HEK293T (cell line): ENCODE measurements around the gene ZNRF3.
"Not testable (repeated sequence)": the region's sequence is repeated elsewhere in the genome, so short reads cannot be mapped to it uniquely, and the experiment has no call there.

ENCODE experiments used
- CTCF ChIA-PET: fragments of 350-600 bp; formaldehyde crosslinking; extraction: SDS; loops from one replicate; lab custom pipeline; 2021; ENCODE audit warnings: antibody characterized with exemption, inconsistent platforms; lab: Yijun Ruan, JAX
- POLR2A ChIA-PET: fragments of 350-600 bp; formaldehyde crosslinking; extraction: SDS; loops from one replicate; lab custom pipeline; 2020; ENCODE audit warnings: antibody characterized with exemption, inconsistent platforms; lab: Yijun Ruan, JAX
- DNase-seq: peaks from one replicate; pipeline ENCODE4 v3.0.0; 2012; ENCODE audit warnings: mixed read lengths; ENCODE audit errors: extremely low spot score
- ARNT ChIP-seq: fragments of 450-650 bp; IDR thresholded peaks from 2 replicates; pipeline ENCODE4 v1.6.1; 2017; ENCODE audit warnings: mild to moderate bottlenecking
- BHLHE40 ChIP-seq: fragments of 450-650 bp; IDR thresholded peaks from 2 replicates; pipeline ENCODE4 v1.6.1; 2016; ENCODE audit warnings: mild to moderate bottlenecking, moderate library complexity, borderline replicate concordance
- CTBP1 ChIP-seq: fragments of 450-650 bp; IDR thresholded peaks from 2 replicates; pipeline ENCODE4 v1.6.1; 2016; ENCODE audit warnings: borderline replicate concordance
- ELF4 ChIP-seq: fragments of 450-650 bp; IDR thresholded peaks from 2 replicates; pipeline ENCODE4 v1.6.1; 2017; ENCODE audit warnings: antibody characterized with exemption
- FOXA1 ChIP-seq: fragments of 450-650 bp; IDR thresholded peaks from 2 replicates; pipeline ENCODE4 v1.6.1; 2016; ENCODE audit warnings: mild to moderate bottlenecking
- FOXK2 ChIP-seq: fragments of 450-650 bp; IDR thresholded peaks from 2 replicates; pipeline ENCODE4 v1.6.1; 2016; ENCODE audit warnings: mild to moderate bottlenecking
- FOXM1 ChIP-seq: fragments of 450-650 bp; IDR thresholded peaks from 2 replicates; pipeline ENCODE4 v1.6.1; 2017; ENCODE audit warnings: mild to moderate bottlenecking, borderline replicate concordance
- HDGF ChIP-seq: fragments of 450-650 bp; IDR thresholded peaks from 2 replicates; pipeline ENCODE4 v1.6.1; 2017; ENCODE audit warnings: antibody characterized with exemption, borderline replicate concordance
- L3MBTL2 ChIP-seq: fragments of 450-650 bp; conservative IDR thresholded peaks from 2 replicates; pipeline ENCODE4 v1.6.1; 2016; ENCODE audit warnings: mild to moderate bottlenecking
- LEF1 ChIP-seq: fragments of 450-650 bp; IDR thresholded peaks from 2 replicates; pipeline ENCODE4 v1.6.1; 2017; ENCODE audit warnings: mild to moderate bottlenecking, borderline replicate concordance
- NFRKB ChIP-seq: fragments of 450-650 bp; IDR thresholded peaks from 2 replicates; pipeline ENCODE4 v1.6.1; 2016; ENCODE audit warnings: mild to moderate bottlenecking, moderate library complexity
- SP1 ChIP-seq: fragments of 450-650 bp; IDR thresholded peaks from 2 replicates; pipeline ENCODE4 v1.6.1; 2017
- SUZ12 ChIP-seq: fragments of 450-650 bp; IDR thresholded peaks from 2 replicates; pipeline ENCODE4 v1.6.1; 2016; ENCODE audit warnings: mild to moderate bottlenecking
- TARDBP ChIP-seq: fragments of 450-650 bp; IDR thresholded peaks from 2 replicates; pipeline ENCODE4 v1.6.1; 2016
- ZNF384 ChIP-seq: fragments of 450-650 bp; IDR thresholded peaks from 2 replicates; pipeline ENCODE4 v1.6.1; 2016
- TF ChIP-seq, protein P1 (sequence below): fragments of 450-650 bp; IDR thresholded peaks from 2 replicates; pipeline ENCODE4 v1.6.1; 2016

Gene ZNRF3

DNA sequence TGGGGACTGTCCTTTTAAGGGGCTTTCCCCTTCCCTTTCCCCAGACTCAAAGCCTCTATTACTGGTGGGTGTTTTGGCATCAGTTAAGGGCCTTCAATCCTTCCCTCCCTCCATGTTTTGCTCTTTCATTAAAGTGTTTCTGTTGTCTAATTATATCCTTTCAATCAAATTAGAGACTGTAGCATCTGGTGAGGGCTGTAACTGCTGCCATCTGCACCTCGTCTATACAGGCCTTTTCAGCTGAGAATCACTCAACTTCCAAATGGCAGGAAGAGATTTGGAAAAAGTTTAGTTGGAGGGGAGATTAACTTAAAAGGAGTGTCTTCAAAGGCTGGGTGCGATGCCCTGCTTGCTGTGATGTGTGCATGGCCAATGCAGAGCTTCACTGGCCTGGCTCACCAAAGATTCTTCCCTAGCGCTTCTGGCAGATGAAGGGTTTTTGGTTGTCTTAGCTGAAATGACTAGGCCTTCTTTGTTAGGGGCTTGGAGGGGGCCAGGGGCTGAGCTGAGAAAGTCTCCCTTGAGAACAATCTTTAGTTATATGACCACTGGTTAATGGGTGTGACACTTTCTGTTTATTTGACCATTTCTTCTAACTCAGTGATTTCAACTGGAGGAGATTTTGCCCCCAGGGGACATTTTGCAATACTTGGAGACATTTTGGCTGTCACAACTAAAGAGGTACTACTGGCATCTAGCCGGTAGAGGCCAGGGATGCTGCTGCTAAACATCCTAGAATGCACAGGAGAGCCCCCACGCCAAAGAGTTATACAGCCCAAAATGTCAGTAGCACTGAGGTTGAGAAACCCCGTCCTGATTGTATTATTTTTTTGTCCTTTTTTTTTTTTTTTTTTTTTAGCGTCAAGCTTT lies 197.0 kb downstream of the ZNRF3 start:
- TF ChIP-seq CTBP1: 0 out of 2 replicates have a peak, but pooled peaks have one; percentile 26
- TF ChIP-seq ZNF384: peak; percentile 50; the same call in 1 of the 2 replicates
- no peak for TF ChIP-seq ARNT
- TF ChIP-seq, protein P1, sequence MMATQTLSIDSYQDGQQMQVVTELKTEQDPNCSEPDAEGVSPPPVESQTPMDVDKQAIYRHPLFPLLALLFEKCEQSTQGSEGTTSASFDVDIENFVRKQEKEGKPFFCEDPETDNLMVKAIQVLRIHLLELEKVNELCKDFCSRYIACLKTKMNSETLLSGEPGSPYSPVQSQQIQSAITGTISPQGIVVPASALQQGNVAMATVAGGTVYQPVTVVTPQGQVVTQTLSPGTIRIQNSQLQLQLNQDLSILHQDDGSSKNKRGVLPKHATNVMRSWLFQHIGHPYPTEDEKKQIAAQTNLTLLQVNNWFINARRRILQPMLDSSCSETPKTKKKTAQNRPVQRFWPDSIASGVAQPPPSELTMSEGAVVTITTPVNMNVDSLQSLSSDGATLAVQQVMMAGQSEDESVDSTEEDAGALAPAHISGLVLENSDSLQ: peak; percentile 36; the same call in 1 of the 2 replicates
- CTCF ChIA-PET: interaction anchor here (0.6 to 2.6 kb wide), 3 partner anchors 73 to 198 kb away, joined by 3 to 10 read pairs (median 3); no protein-coding TSS in a partner anchor
- POLR2A ChIA-PET: interaction anchor here (0.7 kb wide), 1 partner anchor 17 kb away, joined by 3 read pairs; no protein-coding TSS in a partner anchor
- DNase-seq: peak; percentile 48

DNA sequence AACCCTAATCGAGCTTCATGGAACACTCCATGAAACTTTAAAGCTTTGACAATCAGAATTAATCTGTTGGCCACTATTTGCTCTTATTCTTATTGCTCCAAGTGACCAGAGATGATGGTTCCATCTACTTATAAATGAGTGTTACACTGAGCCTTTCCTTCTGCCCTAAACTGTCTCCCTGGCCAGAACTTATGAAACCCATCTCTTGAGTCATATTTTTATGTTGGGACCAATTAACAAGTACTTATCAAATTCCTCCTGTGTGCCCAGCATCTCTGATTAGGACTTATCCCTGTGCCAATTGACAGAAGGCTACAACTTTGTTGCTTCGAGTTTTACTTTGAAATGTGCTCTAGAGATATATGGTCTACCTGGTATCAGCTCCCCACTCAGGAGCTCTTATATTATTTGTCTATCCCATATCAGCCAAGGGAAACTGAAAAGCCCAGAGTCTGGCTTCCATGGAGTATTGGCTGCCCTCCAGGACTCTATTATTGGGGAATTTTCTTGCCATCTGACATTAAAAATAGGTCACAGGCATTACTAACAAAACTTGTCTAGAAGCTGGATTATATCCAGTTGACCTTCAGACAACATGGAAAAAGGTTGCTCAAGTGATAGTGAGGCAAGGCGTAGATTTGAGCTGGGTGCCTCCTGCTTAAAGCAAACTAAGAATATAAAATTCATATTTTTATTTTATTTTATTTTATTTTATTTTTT lies 198.3 kb downstream of the ZNRF3 start:
- no peak for TF ChIP-seq BHLHE40
- no peak for TF ChIP-seq SUZ12
- TF ChIP-seq HDGF: no peak
- no peak for TF ChIP-seq ZNF384
- no peak for TF ChIP-seq LEF1
- TF ChIP-seq L3MBTL2: no peak
- TF ChIP-seq FOXA1: no peak
- no peak for TF ChIP-seq ARNT
- TF ChIP-seq FOXK2: no peak
- TF ChIP-seq ELF4: no peak
- no peak for TF ChIP-seq NFRKB
- no peak for TF ChIP-seq SP1
- no peak for TF ChIP-seq FOXM1
- POLR2A ChIA-PET: no interaction called here
- CTCF ChIA-PET: interaction anchor here (0.6 to 0.9 kb wide), 2 partner anchors 23 to 422 kb away, joined by 3 to 4 read pairs; no protein-coding TSS in a partner anchor
- no peak for DNase-seq

DNA sequence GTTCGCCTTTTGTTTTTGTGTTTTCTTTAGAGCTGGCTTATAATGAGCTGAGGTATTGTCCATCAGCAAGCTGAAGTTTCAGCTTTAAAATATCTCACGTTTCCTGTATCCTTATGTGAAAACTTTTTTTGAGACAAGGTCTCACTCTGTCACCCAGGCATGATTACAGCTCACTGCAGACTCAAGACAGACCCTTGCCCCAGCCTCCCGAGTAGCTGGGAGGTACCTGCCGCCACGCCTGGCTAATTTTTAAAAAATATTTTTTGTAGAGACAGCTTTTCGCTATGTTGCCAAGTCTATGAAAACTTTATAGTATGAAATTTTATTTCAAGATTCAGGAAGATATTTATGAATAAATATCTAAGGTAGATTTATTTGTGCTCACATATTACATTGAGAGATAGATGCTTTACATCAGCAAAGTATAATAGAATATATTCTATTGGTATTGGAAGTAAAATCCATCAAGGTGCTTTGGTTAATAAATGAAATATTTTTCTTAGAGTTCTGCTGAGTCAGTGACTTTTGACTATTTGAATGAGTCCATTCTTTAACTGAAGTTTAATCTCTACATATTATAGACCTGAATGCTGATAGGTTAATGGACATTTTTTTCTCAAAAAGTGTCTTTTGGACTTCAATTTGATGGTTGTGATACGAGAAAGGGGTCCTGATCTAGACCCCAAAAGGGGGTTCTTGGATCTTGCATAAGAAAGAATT lies 199.6 kb downstream of the ZNRF3 start:
- ChIA-PET CTCF (interaction anchor here (0.6 to 0.9 kb wide), 2 partner anchors 25 to 71 kb away, joined by 3 to 4 read pairs; no protein-coding TSS in a partner anchor), POLR2A (interaction anchor here (0.8 kb wide), 1 partner anchor 30 kb away, joined by 3 read pairs; no protein-coding TSS in a partner anchor)
- no peak for DNase-seq

DNA sequence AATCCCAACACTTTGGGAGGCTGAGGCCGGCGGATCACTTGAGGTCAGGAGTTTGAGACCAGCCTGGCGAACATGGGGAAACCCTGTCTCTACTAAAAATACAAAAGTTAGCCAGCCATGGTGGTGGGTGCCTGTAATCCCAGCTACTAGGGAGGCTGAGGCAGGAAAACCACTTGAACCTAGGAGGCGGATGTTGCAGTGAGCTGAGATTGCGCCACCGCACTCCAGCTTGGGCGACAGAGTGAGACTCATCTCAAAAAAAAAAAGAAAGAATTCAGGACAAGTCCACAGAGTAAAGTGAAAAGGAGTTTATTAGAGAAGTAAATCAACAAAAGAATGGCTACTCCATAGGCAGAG lies 200.2 kb downstream of the ZNRF3 start:
- DNase-seq, POLR2A ChIA-PET, CTCF ChIA-PET: not testable (repeated sequence)

More for the DNA sequence above, 199.6 kb downstream of the ZNRF3 start:
- no peak for TF ChIP-seq ZNF384
- TF ChIP-seq SUZ12: no peak
- no peak for TF ChIP-seq FOXA1
- no peak for TF ChIP-seq BHLHE40
- TF ChIP-seq ELF4: no peak
- no peak for TF ChIP-seq HDGF
- no peak for TF ChIP-seq ARNT
- TF ChIP-seq TARDBP: no peak
- no peak for TF ChIP-seq FOXK2
- no peak for TF ChIP-seq SP1
- no peak for TF ChIP-seq L3MBTL2
- TF ChIP-seq NFRKB: no peak
- no peak for TF ChIP-seq LEF1
- TF ChIP-seq FOXM1: no peak

DNA sequence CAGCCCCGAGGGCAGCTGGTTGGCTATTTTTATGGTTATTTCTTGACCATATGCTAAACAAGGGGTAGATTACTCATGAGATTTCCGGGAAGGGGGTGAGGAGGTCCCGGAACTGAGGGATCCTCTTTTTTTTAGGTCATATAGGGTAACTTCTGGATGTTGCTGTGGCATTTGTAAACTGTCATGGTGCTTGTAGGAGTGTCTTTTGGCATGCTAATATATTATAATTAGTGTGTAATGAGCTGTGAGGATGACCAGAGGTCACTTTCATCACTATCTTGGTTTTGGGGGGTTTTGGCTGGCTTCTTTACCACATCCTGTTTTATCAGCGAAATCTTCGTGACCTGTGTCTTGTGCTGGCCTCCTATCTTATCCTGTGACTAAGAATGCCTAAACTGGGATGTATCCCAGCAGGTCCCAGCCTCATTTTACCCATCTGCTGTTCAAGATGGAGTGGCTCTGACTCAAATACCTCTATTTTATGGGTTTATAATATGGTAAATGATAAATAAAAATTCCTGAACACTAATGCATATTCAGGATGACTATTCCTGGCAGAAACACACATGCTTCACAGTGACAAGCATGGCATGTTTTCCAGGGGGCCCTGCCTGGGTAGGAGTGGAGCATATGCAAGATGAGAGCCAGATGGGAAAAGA lies 200.7 kb downstream of the ZNRF3 start:
- TF ChIP-seq LEF1 (no peak), FOXA1 (no peak), SUZ12 (no peak), ELF4 (no peak), FOXK2 (no peak), TARDBP (no peak), FOXM1 (no peak), HDGF (no peak), BHLHE40 (no peak), NFRKB (no peak), CTBP1 (no peak), SP1 (no peak), ZNF384 (no peak), L3MBTL2 (no peak), ARNT (no peak)
- TF ChIP-seq, protein P1: no peak
- ChIA-PET POLR2A (no interaction called here), CTCF (no interaction called here)
- DNase-seq: no peak

DNA sequence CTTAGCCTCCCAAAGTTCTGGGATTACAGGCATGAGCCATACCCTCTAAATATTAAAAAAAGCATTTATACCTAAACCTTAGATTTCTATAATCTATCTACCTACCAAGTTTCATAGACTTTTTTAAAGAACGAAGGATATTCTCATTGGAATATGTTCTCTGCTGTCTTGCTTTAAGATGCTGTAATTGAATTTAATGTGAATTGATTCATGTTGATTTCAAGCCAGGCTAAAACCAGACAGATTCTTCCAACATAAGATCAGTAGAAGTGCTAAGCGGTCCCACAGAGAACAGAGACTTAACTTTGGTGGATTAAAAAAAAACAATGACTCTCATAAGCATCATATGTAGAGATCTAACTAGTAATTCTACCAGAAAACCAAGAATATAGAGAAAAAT lies 203.6 kb downstream of the ZNRF3 start:
- no peak for DNase-seq
- CTCF ChIA-PET: no interaction called here
- TF ChIP-seq FOXK2 (no peak), ZNF384 (no peak), BHLHE40 (no peak)
- POLR2A ChIA-PET: no interaction called here
